K562 (cell line): ENCODE data around the gene RASAL1.

Experiments
- BHLHE40 ChIP-seq: IDR thresholded peaks from 2 replicates; pipeline ENCODE4 v1.6.1; 2011; ENCODE audit warnings: low read length, improper control_type of control experiment
- CTCF ChIP-seq, 3 experiments: IDR thresholded peaks in 2 of 3; conservative IDR thresholded peaks in 1 of 3; 2 replicates each; pipeline ENCODE4 v1.5.1; 2011 to 2012; ENCODE audit warnings: low read length in 3 of 3, mild to moderate bottlenecking in 3 of 3, control low read depth in 2 of 3, improper control_type of control experiment in 1 of 3, inconsistent platforms in 1 of 3, low read depth in 1 of 3, mixed read lengths in 1 of 3, moderate library complexity in 1 of 3; ENCODE audit not compliant: insufficient read depth in 2 of 3
- MED1 ChIP-seq: sonication (generic); formaldehyde crosslinking; IDR thresholded peaks from 2 replicates; pipeline ENCODE4 v1.8.1; 2023; ENCODE audit warnings: missing genetic modification reagents, borderline replicate concordance
- MXI1 ChIP-seq: IDR thresholded peaks from 2 replicates; pipeline ENCODE4 v1.6.1; 2011; ENCODE audit warnings: low read depth, mild to moderate bottlenecking, improper control_type of control experiment, low read length
- RAD21 ChIP-seq, 2 experiments: fragments of 250-450 bp in 1 of 2; fragments of 450-650 bp in 1 of 2; sonication (Bioruptor Pico) in 1 of 2; formaldehyde crosslinking in 1 of 2; IDR thresholded peaks in 1 of 2; conservative IDR thresholded peaks in 1 of 2; 2 replicates each; pipeline versions ENCODE4 v1.4.0 to v1.8.0; 2020 to 2022; ENCODE audit warnings: mild to moderate bottlenecking in 2 of 2, moderate library complexity in 1 of 2
- SIN3A ChIP-seq, 2 experiments: fragments of 150-350 bp in 1 of 2; IDR thresholded peaks; 2 replicates each; pipeline ENCODE4 v1.6.1; 2011 to 2016; ENCODE audit warnings: borderline replicate concordance in 2 of 2, low read depth in 2 of 2, low read length in 2 of 2, mild to moderate bottlenecking in 2 of 2, moderate library complexity in 2 of 2; ENCODE audit not compliant: control insufficient read depth in 1 of 2
- TCF7L2 ChIP-seq: fragments of 150-350 bp; IDR thresholded peaks from 2 replicates; pipeline ENCODE4 v1.6.1; 2016; ENCODE audit warnings: low read depth, mild to moderate bottlenecking, low read length, moderate library complexity
- TF ChIP-seq, protein P1 (sequence below): IDR thresholded peaks from 3 replicates; pipeline ENCODE4 v1.6.1; 2011; ENCODE audit warnings: borderline replicate concordance, mild to moderate bottlenecking; ENCODE audit not compliant: insufficient read length, insufficient read depth

- TF ChIP-seq CTCF (IDR thresholded peaks at IDR 0.05 in 2 of 3, conservative IDR thresholded peaks at IDR 0.05 in 1 of 3; ENCODE audit: insufficient read depth in 2 of 3, low read depth in 1 of 3, low read length in 3 of 3), result no peak
- TF ChIP-seq TCF7L2, result no peak
- no peak for TF ChIP-seq MED1 (CRISPR knock-in tag)
- no peak for TF ChIP-seq MXI1
- no peak for TF ChIP-seq RAD21 (CRISPR knock-in tag; conservative IDR thresholded peaks at IDR 0.05 in 1 of 2, IDR thresholded peaks at IDR 0.05 in 1 of 2)
- TF ChIP-seq BHLHE40, result no peak
- TF ChIP-seq, protein P1, sequence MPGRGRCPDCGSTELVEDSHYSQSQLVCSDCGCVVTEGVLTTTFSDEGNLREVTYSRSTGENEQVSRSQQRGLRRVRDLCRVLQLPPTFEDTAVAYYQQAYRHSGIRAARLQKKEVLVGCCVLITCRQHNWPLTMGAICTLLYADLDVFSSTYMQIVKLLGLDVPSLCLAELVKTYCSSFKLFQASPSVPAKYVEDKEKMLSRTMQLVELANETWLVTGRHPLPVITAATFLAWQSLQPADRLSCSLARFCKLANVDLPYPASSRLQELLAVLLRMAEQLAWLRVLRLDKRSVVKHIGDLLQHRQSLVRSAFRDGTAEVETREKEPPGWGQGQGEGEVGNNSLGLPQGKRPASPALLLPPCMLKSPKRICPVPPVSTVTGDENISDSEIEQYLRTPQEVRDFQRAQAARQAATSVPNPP, result no peak
- TF ChIP-seq SIN3A (IDR thresholded peaks at IDR 0.05; ENCODE audit: borderline replicate concordance in 2 of 2, control insufficient read depth in 1 of 2, low read depth in 2 of 2, low read length in 2 of 2), result no peak
Observed at GRCh38 chr12:113069149-113069548, 66.4 kb downstream of the RASAL1 start.
